ENCODE measurements around the gene METTL26.

METTL26 gene

GRCh38 chr16:682493-683395 is 46.6 kb upstream of the METTL26 start:
- Histone ChIP-seq H2BK5ac (ENCODE audit: low read length) (no peak overlapping the region), H3K79me1 (ENCODE audit: low read length) (peaks cover 15% of the 10 kb centered on the region), H3K79me2 (ENCODE audit: control insufficient read depth, insufficient read depth, low read length) (peaks cover 18% of the 10 kb centered on the region), H3K27ac (ENCODE audit: low read depth, low read length) (no peak overlapping the region), H3K36me3 (ENCODE audit: control insufficient read depth, insufficient read depth, low read length) (peaks cover 13% of the 10 kb centered on the region), H3K9ac (ENCODE audit: low read length) (peak overlapping the region; percentile 93), H4K8ac (ENCODE audit: low read depth, low read length) (no peak overlapping the region), H2BK15ac (replicated peaks; ENCODE audit: low read depth) (no peak overlapping the region), H2BK120ac (ENCODE audit: low read depth, low read length) (no peak overlapping the region), H3K4me1 (ENCODE audit: control insufficient read depth, low read depth, low read length) (no peaks in the 10 kb centered on the region), H3K4me3 (ENCODE audit: low read length) (no peak overlapping the region), H3K4ac (ENCODE audit: low read depth, low read length) (no peak overlapping the region), H4K5ac (ENCODE audit: low read length) (no peak overlapping the region), H3K18ac (ENCODE audit: low read length) (no peak overlapping the region), H3K23ac (ENCODE audit: low read length) (no peak overlapping the region), H2AK5ac (ENCODE audit: low read length) (no peak overlapping the region), H3K27me3 (ENCODE audit: insufficient read depth, low read length, poor library complexity) (no peaks in the 10 kb centered on the region), H3K56ac (ENCODE audit: low read length) (peak overlapping the region; percentile 49), H3K4me2 (ENCODE audit: low read length) (peak overlapping the region; percentile 49)
- no peak for DNase-seq
- no CpG with 5 or more reads among the region's 36 CpGs for WGBS (ENCODE audit: extremely low coverage, insufficient coverage, low lambda C conversion rate)

GRCh38 chr16:681746-682427 is 45.8 kb upstream of the METTL26 start:
- WGBS (ENCODE audit: extremely low coverage, insufficient coverage, low lambda C conversion rate): no CpG with 5 or more reads among the region's 28 CpGs
- peaks cover 13% of the 10 kb centered on the region for H3K36me3 ChIP-seq (ENCODE audit: control insufficient read depth, insufficient read depth, low read length)

DNA sequence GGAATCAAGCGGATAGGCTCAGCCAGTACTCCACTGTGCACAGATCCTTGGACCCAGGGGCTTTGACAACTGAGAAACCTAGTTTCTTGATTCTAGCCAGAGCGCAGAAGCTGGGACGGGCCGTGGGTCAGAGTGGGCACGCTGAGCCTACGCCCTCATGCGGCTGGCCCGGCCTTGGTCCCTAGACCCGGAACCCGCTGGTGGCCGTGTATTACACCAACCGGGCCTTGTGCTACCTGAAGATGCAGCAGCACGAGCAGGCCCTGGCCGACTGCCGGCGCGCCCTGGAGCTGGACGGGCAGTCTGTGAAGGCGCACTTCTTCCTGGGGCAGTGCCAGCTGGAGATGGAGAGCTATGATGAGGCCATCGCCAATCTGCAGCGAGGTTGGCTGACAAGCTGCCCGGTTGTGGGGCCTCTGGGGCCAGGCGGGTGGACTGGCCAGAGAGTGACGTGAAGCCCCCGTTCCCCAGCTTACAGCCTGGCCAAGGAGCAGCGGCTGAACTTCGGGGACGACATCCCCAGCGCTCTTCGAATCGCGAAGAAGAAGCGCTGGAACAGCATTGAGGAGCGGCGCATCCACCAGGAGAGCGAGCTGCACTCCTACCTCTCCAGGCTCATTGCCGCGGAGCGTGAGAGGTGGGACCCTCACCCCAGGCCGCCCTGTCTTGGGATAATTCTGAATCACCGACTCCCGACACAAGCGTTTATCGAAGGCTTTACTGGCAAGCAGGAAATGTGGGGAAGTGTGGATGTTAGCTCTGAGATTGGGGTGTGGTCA is 45.1 kb upstream of the METTL26 start:
- no peak overlapping the region for H2BK15ac ChIP-seq (replicated peaks; ENCODE audit: low read depth)
- peaks cover 13% of the 10 kb centered on the region for H3K36me3 ChIP-seq (ENCODE audit: control insufficient read depth, insufficient read depth, low read length)
- no peaks in the 10 kb centered on the region for H3K4me1 ChIP-seq (ENCODE audit: control insufficient read depth, low read depth, low read length)
- H3K4ac ChIP-seq (ENCODE audit: low read depth, low read length): no peak overlapping the region
- no peak for DNase-seq
- peaks cover 18% of the 10 kb centered on the region for H3K79me2 ChIP-seq (ENCODE audit: control insufficient read depth, insufficient read depth, low read length)
- H4K8ac ChIP-seq (ENCODE audit: low read depth, low read length): no peak overlapping the region
- H3K27me3 ChIP-seq (ENCODE audit: insufficient read depth, low read length, poor library complexity): no peaks in the 10 kb centered on the region
- H3K23ac ChIP-seq (ENCODE audit: low read length): no peak overlapping the region
- peak overlapping the region; percentile 91 for H3K4me3 ChIP-seq (ENCODE audit: low read length)
- H3K27ac ChIP-seq (ENCODE audit: low read depth, low read length): no peak overlapping the region
- no peak overlapping the region for H4K5ac ChIP-seq (ENCODE audit: low read length)
- no CpG with 5 or more reads among the region's 44 CpGs for WGBS (ENCODE audit: extremely low coverage, insufficient coverage, low lambda C conversion rate)
- H3K9ac ChIP-seq (ENCODE audit: low read length): peak overlapping the region; percentile 94
- no peak overlapping the region for H2AK5ac ChIP-seq (ENCODE audit: low read length)
- no peak overlapping the region for H3K18ac ChIP-seq (ENCODE audit: low read length)
- no peak overlapping the region for H2BK5ac ChIP-seq (ENCODE audit: low read length)
- peak overlapping the region; percentile 92 for H3K56ac ChIP-seq (ENCODE audit: low read length)
- H2BK120ac ChIP-seq (ENCODE audit: low read depth, low read length): no peak overlapping the region
- peaks cover 15% of the 10 kb centered on the region for H3K79me1 ChIP-seq (ENCODE audit: low read length)
- peak overlapping the region; percentile 94 for H3K4me2 ChIP-seq (ENCODE audit: low read length)

More at GRCh38 chr16:681746-682427, 45.8 kb upstream of the METTL26 start:
- Histone ChIP-seq H2BK5ac (ENCODE audit: low read length) (no peak overlapping the region), H2AK5ac (ENCODE audit: low read length) (no peak overlapping the region), H3K4ac (ENCODE audit: low read depth, low read length) (no peak overlapping the region), H3K79me1 (ENCODE audit: low read length) (peaks cover 15% of the 10 kb centered on the region), H3K56ac (ENCODE audit: low read length) (no peak overlapping the region), H3K9ac (ENCODE audit: low read length) (no peak overlapping the region), H2BK15ac (replicated peaks; ENCODE audit: low read depth) (no peak overlapping the region), H4K8ac (ENCODE audit: low read depth, low read length) (no peak overlapping the region), H4K5ac (ENCODE audit: low read length) (no peak overlapping the region), H3K4me2 (ENCODE audit: low read length) (no peak overlapping the region), H3K23ac (ENCODE audit: low read length) (no peak overlapping the region), H3K27ac (ENCODE audit: low read depth, low read length) (no peak overlapping the region), H3K79me2 (ENCODE audit: control insufficient read depth, insufficient read depth, low read length) (peaks cover 18% of the 10 kb centered on the region), H3K4me1 (ENCODE audit: control insufficient read depth, low read depth, low read length) (no peaks in the 10 kb centered on the region), H3K18ac (ENCODE audit: low read length) (no peak overlapping the region), H2BK120ac (ENCODE audit: low read depth, low read length) (no peak overlapping the region), H3K4me3 (ENCODE audit: low read length) (no peak overlapping the region), H3K27me3 (ENCODE audit: insufficient read depth, low read length, poor library complexity) (no peaks in the 10 kb centered on the region)
- DNase-seq: no peak

DNA sequence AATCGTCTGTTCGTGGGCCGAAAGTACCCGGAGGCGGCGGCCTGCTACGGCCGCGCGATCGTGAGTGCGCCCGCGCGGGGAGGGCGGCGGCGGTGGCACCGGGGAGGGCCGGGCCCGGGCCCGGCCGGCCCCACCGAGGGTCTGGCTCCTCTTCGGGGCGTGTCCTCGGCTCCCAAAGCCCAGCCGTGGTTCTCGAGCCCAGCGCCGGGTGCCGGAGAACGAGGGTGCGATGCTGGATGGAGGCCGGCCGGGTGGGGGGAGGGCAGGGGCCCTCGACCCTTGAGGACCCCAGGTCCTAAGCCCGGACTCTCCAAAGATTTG is 44.5 kb upstream of the METTL26 start:
- Histone ChIP-seq H3K4me2 (ENCODE audit: low read length) (peak overlapping the region; percentile 94), H3K27ac (ENCODE audit: low read depth, low read length) (peak overlapping the region; percentile 53), H3K18ac (ENCODE audit: low read length) (peak overlapping the region; percentile 43), H2BK120ac (ENCODE audit: low read depth, low read length) (no peak overlapping the region), H3K79me2 (ENCODE audit: control insufficient read depth, insufficient read depth, low read length) (peaks cover 18% of the 10 kb centered on the region), H3K56ac (ENCODE audit: low read length) (peak overlapping the region; percentile 92), H3K27me3 (ENCODE audit: insufficient read depth, low read length, poor library complexity) (no peaks in the 10 kb centered on the region), H3K4me1 (ENCODE audit: control insufficient read depth, low read depth, low read length) (no peaks in the 10 kb centered on the region), H4K5ac (ENCODE audit: low read length) (no peak overlapping the region), H3K23ac (ENCODE audit: low read length) (peak overlapping the region; percentile 66), H2BK5ac (ENCODE audit: low read length) (no peak overlapping the region), H3K4me3 (ENCODE audit: low read length) (peak overlapping the region; percentile 91), H2BK15ac (replicated peaks; ENCODE audit: low read depth) (no peak overlapping the region), H3K4ac (ENCODE audit: low read depth, low read length) (peak overlapping the region; percentile 59), H4K8ac (ENCODE audit: low read depth, low read length) (no peak overlapping the region), H2AK5ac (ENCODE audit: low read length) (no peak overlapping the region), H3K36me3 (ENCODE audit: control insufficient read depth, insufficient read depth, low read length) (peaks cover 13% of the 10 kb centered on the region), H3K9ac (ENCODE audit: low read length) (peak overlapping the region; percentile 94), H3K79me1 (ENCODE audit: low read length) (peaks cover 15% of the 10 kb centered on the region)
- WGBS (ENCODE audit: extremely low coverage, insufficient coverage, low lambda C conversion rate): no CpG with 5 or more reads among the region's 38 CpGs
- DNase-seq: no peak

DNA sequence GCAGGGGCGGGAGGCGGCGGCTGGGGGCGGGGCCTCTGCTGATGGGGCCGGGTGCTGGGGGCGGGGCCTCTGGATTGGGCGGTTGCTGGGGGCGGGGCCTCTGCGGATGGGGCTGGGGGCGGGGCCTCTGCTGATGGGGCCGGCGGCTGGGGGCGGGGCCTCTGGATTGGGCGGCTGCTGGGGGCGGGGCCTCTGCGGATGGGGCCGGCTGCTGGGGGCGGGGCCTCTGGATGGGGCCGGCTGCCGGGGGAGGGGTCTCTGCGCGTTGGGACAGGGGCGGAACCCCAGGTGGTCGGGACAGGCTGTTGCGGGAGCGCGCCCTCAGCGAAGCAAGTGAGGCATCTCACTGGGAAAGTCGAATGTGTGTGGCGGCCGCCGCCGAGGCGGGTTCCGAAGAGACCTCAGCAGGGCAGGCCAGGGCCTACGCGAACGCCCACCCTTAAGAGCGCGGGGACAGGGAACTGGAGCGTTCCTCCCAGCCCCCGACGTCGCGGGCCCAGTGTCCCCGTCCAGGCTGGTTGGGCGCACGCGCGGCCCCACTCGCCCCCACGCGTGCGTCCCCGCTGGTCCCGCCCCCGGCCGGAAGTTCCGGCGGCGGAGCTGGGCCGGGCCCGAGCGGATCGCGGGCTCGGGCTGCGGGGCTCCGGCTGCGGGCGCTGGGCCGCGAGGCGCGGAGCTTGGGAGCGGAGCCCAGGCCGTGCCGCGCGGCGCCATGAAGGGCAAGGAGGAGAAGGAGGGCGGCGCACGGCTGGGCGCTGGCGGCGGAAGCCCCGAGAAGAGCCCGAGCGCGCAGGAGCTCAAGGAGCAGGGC is 43.9 kb upstream of the METTL26 start, which contains the start of gene STUB1:
Gene STUB1, plus strand, starts transcription at position 597 of the 811 bp plus-strand sequence. Its CDS starts 116 bp downstream, at position 713.
- peak; percentile 94 for DNase-seq
- Histone ChIP-seq H3K23ac (ENCODE audit: low read length) (peak within 1 kb of the TSS; percentile 66), H2BK120ac (ENCODE audit: low read depth, low read length) (no peak within 1 kb of the TSS), H3K79me1 (ENCODE audit: low read length) (peaks cover 15% of the 10 kb centered on the region), H3K9ac (ENCODE audit: low read length) (peak within 1 kb of the TSS; percentile 94), H4K5ac (ENCODE audit: low read length) (no peak within 1 kb of the TSS), H2BK5ac (ENCODE audit: low read length) (no peak within 1 kb of the TSS), H3K27ac (ENCODE audit: low read depth, low read length) (peak within 1 kb of the TSS; percentile 59), H3K4me3 (ENCODE audit: low read length) (peak within 1 kb of the TSS; percentile 91), H3K4me1 (ENCODE audit: control insufficient read depth, low read depth, low read length) (peaks cover 2% of the 10 kb centered on the region), H3K36me3 (ENCODE audit: control insufficient read depth, insufficient read depth, low read length) (peaks cover 13% of the 10 kb centered on the region), H4K8ac (ENCODE audit: low read depth, low read length) (no peak within 1 kb of the TSS), H3K4ac (ENCODE audit: low read depth, low read length) (peak within 1 kb of the TSS; percentile 59), H3K79me2 (ENCODE audit: control insufficient read depth, insufficient read depth, low read length) (peaks cover 18% of the 10 kb centered on the region), H2BK15ac (replicated peaks; ENCODE audit: low read depth) (no peak within 1 kb of the TSS), H3K27me3 (ENCODE audit: insufficient read depth, low read length, poor library complexity) (no peaks in the 10 kb centered on the region), H3K4me2 (ENCODE audit: low read length) (peak within 1 kb of the TSS; percentile 94), H3K18ac (ENCODE audit: low read length) (peak within 1 kb of the TSS; percentile 43), H2AK5ac (ENCODE audit: low read length) (no peak within 1 kb of the TSS), H3K56ac (ENCODE audit: low read length) (peak within 1 kb of the TSS; percentile 92)
- WGBS (ENCODE audit: extremely low coverage, insufficient coverage, low lambda C conversion rate): no CpG with 5 or more reads among the region's 91 CpGs
